IPS-18a (cell line): ENCODE results near the gene SELENOK.

Experiments
- H3K27ac ChIP-seq: one replicate; pipeline ENCODE4 v1.5.1; 2013; ENCODE audit warnings: low read length
- H3K27me3 ChIP-seq: one replicate; pipeline ENCODE4 v1.6.1; 2013; ENCODE audit warnings: mild to moderate bottlenecking, low read length; ENCODE audit not compliant: control insufficient read depth, insufficient read depth
- H3K36me3 ChIP-seq: one replicate; pipeline ENCODE4 v1.6.1; 2013; ENCODE audit warnings: low read depth, low read length; ENCODE audit not compliant: control insufficient read depth
- H3K4me1 ChIP-seq: one replicate; pipeline ENCODE4 v1.6.1; 2013; ENCODE audit warnings: low read depth, low read length; ENCODE audit not compliant: control insufficient read depth
- H3K4me3 ChIP-seq: one replicate; pipeline ENCODE4 v1.5.1; 2013; ENCODE audit warnings: low read length
- H3K9ac ChIP-seq: one replicate; pipeline ENCODE4 v1.6.1; 2013; ENCODE audit warnings: mild to moderate bottlenecking, low read length, moderate library complexity
- H3K9me3 ChIP-seq: one replicate; pipeline ENCODE4 v1.6.1; 2013; ENCODE audit warnings: low read depth, low read length; ENCODE audit not compliant: control insufficient read depth

Gene SELENOK

GRCh38 chr3:53881691-53882593 lies 9.7 kb downstream of the SELENOK start, which contains the start of gene ACTR8:
ACTR8 (minus strand) TSS chr3:53882152; CDS start chr3:53882101, 51 bp downstream.
- H3K4me1 ChIP-seq = peaks cover 7% of the 10 kb centered on the region
- peak within 1 kb of the TSS; percentile 89 for H3K9ac ChIP-seq
- H3K27me3 ChIP-seq = no peaks in the 10 kb centered on the region
- no peaks in the 10 kb centered on the region for H3K9me3 ChIP-seq
- H3K36me3 ChIP-seq = peaks cover 47% of the 10 kb centered on the region
- peak within 1 kb of the TSS; percentile 74 for H3K27ac ChIP-seq
- H3K4me3 ChIP-seq = peak within 1 kb of the TSS; percentile 96

DNA sequence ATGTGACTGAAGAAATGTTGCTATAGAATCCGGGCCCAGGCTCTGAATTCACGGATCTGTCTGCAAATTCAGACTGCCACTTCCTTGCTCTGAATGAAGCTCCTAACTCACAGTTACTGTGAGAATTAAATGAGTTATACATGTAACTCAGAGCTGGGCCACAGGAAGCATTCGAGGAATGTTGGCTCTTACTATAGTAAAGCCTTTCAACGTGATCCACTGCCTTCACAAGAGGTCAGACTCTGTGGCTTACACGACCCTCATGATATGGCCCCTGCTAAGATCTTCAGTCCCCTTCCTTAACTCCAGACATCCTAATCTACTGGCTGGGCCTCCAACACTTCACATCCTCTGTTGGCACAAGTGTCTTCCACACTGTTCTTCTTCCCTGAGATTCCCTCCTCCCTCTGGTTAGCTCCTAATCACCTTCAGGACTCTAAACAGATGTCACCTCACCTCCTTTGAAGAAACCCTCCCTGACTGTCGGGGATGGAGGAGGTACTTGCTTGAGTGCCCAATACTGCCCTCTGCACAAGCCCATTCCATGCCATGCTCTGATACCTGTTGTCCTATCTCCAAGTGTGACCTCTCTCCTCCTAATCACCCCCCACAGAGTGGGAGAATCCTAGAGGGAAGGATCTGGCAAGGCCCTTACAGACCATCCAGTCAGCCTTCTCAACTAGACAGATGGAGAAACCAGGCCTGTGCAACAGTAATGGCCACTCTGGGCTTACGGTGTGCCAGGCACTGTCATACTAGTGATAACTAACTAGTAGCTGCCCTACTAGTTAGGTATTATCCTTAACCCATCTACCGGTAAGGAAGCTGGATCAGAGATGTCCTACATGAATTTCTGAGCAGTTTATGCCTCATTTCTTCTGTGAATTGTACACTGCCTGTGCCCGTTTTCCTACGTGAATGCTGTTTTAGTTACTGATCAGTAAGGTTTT lies 11.0 kb downstream of the SELENOK start:
- no peak overlapping the region for H3K27ac ChIP-seq
- H3K36me3 ChIP-seq = peaks cover 54% of the 10 kb centered on the region
- H3K4me1 ChIP-seq = peaks cover 7% of the 10 kb centered on the region
- peak overlapping the region; percentile 89 for H3K9ac ChIP-seq
- peak overlapping the region; percentile 96 for H3K4me3 ChIP-seq
- H3K27me3 ChIP-seq = no peaks in the 10 kb centered on the region
- H3K9me3 ChIP-seq = no peaks in the 10 kb centered on the region

DNA sequence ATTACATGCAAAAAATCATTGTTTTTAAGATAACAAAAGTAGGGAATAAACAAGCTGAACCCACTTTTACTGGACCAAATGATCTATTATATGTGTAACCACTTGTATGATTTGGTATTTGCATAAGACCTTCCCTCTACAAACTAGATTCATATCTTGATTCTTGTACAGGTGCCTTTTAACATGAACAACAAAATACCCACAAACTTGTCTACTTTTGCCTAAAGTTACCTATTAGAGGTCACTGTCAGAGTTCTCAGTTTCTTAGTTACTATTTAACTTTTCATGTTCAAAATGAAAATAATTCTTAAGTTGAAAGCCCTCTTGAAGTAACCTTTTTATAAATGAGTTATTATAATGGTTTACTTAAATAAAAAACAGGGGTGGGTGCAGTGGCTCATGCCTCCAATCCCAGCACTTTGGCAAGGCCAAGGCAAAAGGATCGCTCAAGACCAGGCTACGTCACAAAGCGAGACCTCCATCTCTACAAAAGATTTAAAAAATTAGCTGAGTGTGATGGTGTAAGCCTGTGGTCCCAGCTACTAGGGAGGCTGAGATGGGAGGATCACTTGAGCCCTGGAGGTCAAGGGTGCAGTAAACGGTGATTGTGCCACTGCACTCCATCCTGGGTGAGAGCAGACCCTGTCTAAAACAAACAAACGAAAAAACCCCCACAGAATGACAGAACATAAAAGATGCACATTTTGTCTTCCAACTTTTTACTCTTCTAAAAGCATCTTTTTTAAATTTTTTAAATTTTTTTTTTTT lies 25.7 kb downstream of the SELENOK start:
- Histone ChIP-seq H3K9ac (no peak overlapping the region), H3K4me1 (no peaks in the 10 kb centered on the region), H3K4me3 (no peak overlapping the region), H3K27ac (no peak overlapping the region), H3K9me3 (no peaks in the 10 kb centered on the region), H3K36me3 (peaks cover 79% of the 10 kb centered on the region), H3K27me3 (no peaks in the 10 kb centered on the region)

- no peaks in the 10 kb centered on the region for H3K4me1 ChIP-seq
- H3K27ac ChIP-seq = no peak overlapping the region
- H3K9ac ChIP-seq = no peak overlapping the region
- peaks cover 70% of the 10 kb centered on the region for H3K36me3 ChIP-seq
- H3K4me3 ChIP-seq = no peak overlapping the region
- H3K27me3 ChIP-seq = no peaks in the 10 kb centered on the region
- no peaks in the 10 kb centered on the region for H3K9me3 ChIP-seq
Measured at GRCh38 chr3:53863145-53863544, 28.5 kb downstream of the SELENOK start.

- Histone ChIP-seq H3K9ac (no peak overlapping the region), H3K36me3 (peaks cover 61% of the 10 kb centered on the region), H3K27ac (no peak overlapping the region), H3K27me3 (no peaks in the 10 kb centered on the region), H3K4me1 (no peaks in the 10 kb centered on the region), H3K4me3 (no peak overlapping the region), H3K9me3 (no peaks in the 10 kb centered on the region)
Measured at GRCh38 chr3:53862241-53862640, 29.4 kb downstream of the SELENOK start.

- Histone ChIP-seq H3K9ac (no peak overlapping the region), H3K4me1 (no peaks in the 10 kb centered on the region), H3K36me3 (peaks cover 45% of the 10 kb centered on the region), H3K4me3 (no peak overlapping the region), H3K27me3 (no peaks in the 10 kb centered on the region), H3K9me3 (no peaks in the 10 kb centered on the region), H3K27ac (no peak overlapping the region)
Measured at GRCh38 chr3:53860196-53860595, 31.5 kb downstream of the SELENOK start.

DNA sequence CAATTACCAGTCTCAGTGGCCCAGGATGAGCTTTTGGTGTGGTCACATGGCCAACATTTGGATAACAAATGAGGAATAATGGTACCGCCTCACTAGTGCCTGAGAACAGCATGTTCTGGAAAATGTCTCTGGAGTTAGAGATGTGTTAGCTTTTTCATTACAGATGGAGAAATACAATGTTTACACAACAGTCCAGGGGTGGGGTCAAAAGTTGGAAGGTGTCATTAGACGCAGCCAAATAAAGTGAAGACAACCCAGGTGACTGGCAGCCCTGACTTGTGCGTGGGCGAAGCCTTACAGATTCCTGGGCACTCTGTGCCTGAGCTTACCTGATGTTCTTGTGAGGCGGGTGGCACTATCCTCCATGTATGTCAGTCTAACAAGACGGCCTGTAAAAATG lies 32.5 kb downstream of the SELENOK start:
- Histone ChIP-seq H3K36me3 (peaks cover 36% of the 10 kb centered on the region), H3K4me3 (no peak overlapping the region), H3K27me3 (no peaks in the 10 kb centered on the region), H3K27ac (no peak overlapping the region), H3K9me3 (no peaks in the 10 kb centered on the region), H3K4me1 (no peaks in the 10 kb centered on the region), H3K9ac (no peak overlapping the region)

DNA sequence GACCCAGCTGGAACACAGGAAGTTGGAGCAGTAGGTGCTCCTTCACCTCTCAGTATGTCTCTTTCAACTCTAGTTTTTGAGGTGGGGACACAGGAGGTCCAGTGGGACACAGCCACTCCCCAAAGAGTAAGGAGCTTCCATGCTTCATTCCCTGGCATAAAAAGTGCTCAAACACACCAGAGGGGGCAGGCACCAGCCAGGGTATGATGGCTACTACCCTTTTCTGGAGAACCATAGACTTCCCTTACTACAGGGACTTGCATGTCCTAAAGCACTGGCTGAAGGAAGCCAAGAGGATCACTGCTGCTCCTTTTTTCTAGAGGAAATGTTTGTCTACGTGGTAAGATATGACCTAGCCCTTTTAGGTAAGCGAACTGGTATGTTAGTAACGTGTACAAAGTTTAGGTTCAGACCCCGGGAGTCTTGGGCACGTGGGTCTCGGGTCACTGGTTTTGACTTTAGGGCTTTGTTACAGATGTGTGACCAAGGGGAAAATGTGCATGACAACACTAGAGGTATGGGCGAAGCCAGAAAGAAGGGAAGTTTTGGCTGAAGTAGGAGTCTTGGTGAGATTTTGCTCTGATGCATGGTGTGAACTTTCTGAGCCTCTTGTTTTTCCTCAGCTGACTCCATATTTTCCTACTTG lies 33.4 kb downstream of the SELENOK start:
- Histone ChIP-seq H3K27me3 (no peaks in the 10 kb centered on the region), H3K36me3 (peaks cover 37% of the 10 kb centered on the region), H3K9ac (no peak overlapping the region), H3K27ac (no peak overlapping the region), H3K4me3 (no peak overlapping the region), H3K4me1 (no peaks in the 10 kb centered on the region), H3K9me3 (no peaks in the 10 kb centered on the region)

DNA sequence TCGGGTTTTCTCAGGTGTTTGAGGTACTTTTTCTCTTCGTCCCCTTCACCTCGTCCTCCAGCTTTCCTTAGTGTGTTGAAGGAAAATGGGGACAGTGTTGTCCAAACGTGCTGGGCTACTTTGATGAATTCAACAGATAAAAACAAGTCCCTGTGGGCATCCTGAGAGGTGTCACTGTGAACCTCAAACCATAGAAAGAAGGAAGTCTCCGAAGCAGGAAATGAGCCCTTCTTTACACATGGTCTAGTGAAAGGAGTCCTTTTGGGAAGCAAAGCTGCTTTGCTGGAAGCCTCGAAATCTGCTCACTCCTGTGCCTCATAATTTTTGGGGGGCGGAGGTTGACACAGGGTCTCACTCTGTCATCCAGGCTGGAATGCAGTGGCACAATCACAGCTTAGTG lies 34.7 kb downstream of the SELENOK start:
- Histone ChIP-seq H3K9ac (no peak overlapping the region), H3K4me3 (no peak overlapping the region), H3K4me1 (no peaks in the 10 kb centered on the region), H3K36me3 (peaks cover 34% of the 10 kb centered on the region), H3K9me3 (no peaks in the 10 kb centered on the region), H3K27me3 (no peaks in the 10 kb centered on the region), H3K27ac (no peak overlapping the region)

DNA sequence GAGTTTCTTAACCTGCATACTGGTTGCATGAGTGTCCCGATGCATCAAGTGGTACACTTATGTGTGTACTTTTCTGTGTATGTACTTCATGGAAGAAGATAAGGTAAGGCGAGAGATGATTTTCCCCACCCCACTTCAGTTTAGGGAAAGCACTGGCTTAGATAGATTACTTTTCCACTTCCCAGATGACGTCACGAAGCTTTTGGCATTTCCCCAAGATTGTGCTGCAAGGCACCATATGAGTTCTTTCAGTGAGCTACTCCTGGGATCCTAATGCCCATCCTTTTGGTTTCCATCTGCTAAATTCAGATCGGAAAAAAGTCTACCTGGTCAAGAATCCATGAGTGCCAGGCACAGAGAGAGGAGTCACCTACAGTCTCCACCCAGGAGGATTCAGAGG lies 40.8 kb downstream of the SELENOK start:
- Histone ChIP-seq H3K4me3 (no peak overlapping the region), H3K9ac (no peak overlapping the region), H3K4me1 (peaks cover 7% of the 10 kb centered on the region), H3K9me3 (no peaks in the 10 kb centered on the region), H3K27ac (no peak overlapping the region), H3K36me3 (peaks cover 14% of the 10 kb centered on the region), H3K27me3 (peaks cover 18% of the 10 kb centered on the region)
